Measurements from ENCODE around the gene CCDC152. TPM values are rescaled to one million over a fixed set of nuclear protein-coding genes. Genes with fewer than 3 reads are reported as not detected.

The CCDC152 gene
- total RNA-seq, 1 experiment from 2014 or later: 0.13 TPM

GRCh38 chr5:42784132-42784531 lies 27.5 kb downstream of the CCDC152 start:
- no peak overlapping the region for H2BK12ac ChIP-seq (ENCODE audit: insufficient read length, low read depth, low read length)
- no peak overlapping the region for H3K4ac ChIP-seq (ENCODE audit: low read depth, low read length)
- no peaks in the 10 kb centered on the region for H3K79me2 ChIP-seq (ENCODE audit: insufficient read depth, low read length)
- H3K4me1 ChIP-seq (ENCODE audit: insufficient read depth, low read length): no peaks in the 10 kb centered on the region
- H3K27ac Mint-ChIP-seq: no peak overlapping the region
- H3K9me3 Mint-ChIP-seq: peaks cover 25 to 26% of the 10 kb centered on the region in 2 experiments
- no peak overlapping the region for H4K8ac ChIP-seq (replicated peaks; ENCODE audit: insufficient read length, low read depth, low read length)
- no peak overlapping the region for H3K56ac ChIP-seq (ENCODE audit: insufficient read length, low read depth, low read length)
- H3K27me3 ChIP-seq (ENCODE audit: insufficient read depth, low read length): no peaks in the 10 kb centered on the region
- H2BK20ac ChIP-seq (ENCODE audit: low read depth, low read length, poor library complexity, severe bottlenecking): no peak overlapping the region
- no peak overlapping the region for H3K4me3 Mint-ChIP-seq
- H3K27me3 Mint-ChIP-seq (ENCODE audit: low read depth): no peaks in the 10 kb centered on the region; the same call in none of the 2 replicates
- H4K91ac ChIP-seq (ENCODE audit: insufficient read length, low read depth, low read length): no peak overlapping the region
- no peak overlapping the region for H2AFZ ChIP-seq (ENCODE audit: low read length)
- H3K9ac ChIP-seq (ENCODE audit: extremely low read depth, insufficient read length, low read length): no peak overlapping the region
- H3K23me2 ChIP-seq (ENCODE audit: insufficient read length, low read depth, low read length, poor library complexity, severe bottlenecking): no peaks in the 10 kb centered on the region
- H2BK15ac ChIP-seq (ENCODE audit: low read depth, low read length): no peak overlapping the region
- no peak overlapping the region for H3K18ac ChIP-seq (ENCODE audit: insufficient read length, low read depth, low read length)
- H3K9me3 ChIP-seq (ENCODE audit: control insufficient read depth, low read depth, low read length): no peaks in the 10 kb centered on the region
- H3K14ac ChIP-seq (ENCODE audit: insufficient read depth, low read length): no peak overlapping the region
- peaks cover 0 to 4% of the 10 kb centered on the region in 2 experiments; a peak in 2 of 4 replicates for H3K4me1 Mint-ChIP-seq
- no peaks in the 10 kb centered on the region for H3K79me1 ChIP-seq (ENCODE audit: insufficient read depth, low read depth, low read length, poor library complexity, severe bottlenecking)
- H2AK5ac ChIP-seq (ENCODE audit: insufficient read length, low read length): no peak overlapping the region
- no CpG with 5 or more reads among the region's 1 CpG for WGBS (ENCODE audit: extremely low coverage, insufficient read length, low lambda C conversion rate)
- no peak overlapping the region for H3K23ac ChIP-seq (ENCODE audit: insufficient read length, low read depth, low read length)
- TF ChIP-seq CTCF (conservative IDR thresholded peaks at IDR 0.05): no peak
- H3T11ph ChIP-seq (ENCODE audit: low read length): no peak overlapping the region
- no peak overlapping the region for H4K5ac ChIP-seq (ENCODE audit: insufficient read length, low read depth, low read length)
- peaks cover 0 to 26% (median 1%) of the 10 kb centered on the region in 3 experiments; a peak in 6 of 7 replicates for H3K36me3 Mint-ChIP-seq (ENCODE audit: insufficient read depth in 1 of 3, low read depth in 3 of 3)
- no peak for DNase-seq
- H4K20me1 ChIP-seq (ENCODE audit: control insufficient read depth, insufficient read depth, insufficient read length): no peaks in the 10 kb centered on the region
- H3K4me2 ChIP-seq (ENCODE audit: insufficient read depth, insufficient read length, low read length): no peak overlapping the region
- H2BK120ac ChIP-seq (ENCODE audit: low read depth, low read length, poor library complexity, severe bottlenecking): no peak overlapping the region
- H3K27ac ChIP-seq (ENCODE audit: insufficient read length, low read depth, low read length): no peak overlapping the region
- H2BK5ac ChIP-seq (ENCODE audit: insufficient read length, low read length): no peak overlapping the region
